Measurements from ENCODE around the gene ZBTB7C. TPM values are rescaled to one million over a fixed set of nuclear protein-coding genes. Genes with fewer than 3 reads are reported as not detected.

Gene ZBTB7C
- total RNA-seq, 1 experiment from 2014 or later = 0.84 TPM

DNA sequence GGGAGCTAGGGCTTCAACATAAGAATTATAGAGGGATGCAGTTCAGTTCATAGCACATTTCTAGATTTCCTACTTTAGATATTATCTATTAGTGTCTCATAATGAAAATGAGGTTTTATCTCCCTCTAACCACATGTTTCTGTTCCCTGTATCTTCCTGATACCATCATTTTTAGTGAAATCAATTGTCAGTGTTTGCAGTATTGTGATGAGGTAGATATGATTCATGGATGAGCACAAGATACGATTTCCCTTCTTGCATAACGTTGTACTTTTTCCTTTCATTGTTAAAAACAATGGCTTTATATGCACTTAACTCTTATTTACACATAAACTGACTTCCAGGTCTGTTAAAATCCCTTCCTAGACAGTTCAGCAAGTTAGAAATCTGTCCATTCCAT lies 211.4 kb downstream of the ZBTB7C start:
- in situ Hi-C loops (cut with HindIII; ENCODE audit: low pct_unique_long_range_greater_than_20kb, low sequenced_read_pairs) = no loop called here
- DNase-seq (ENCODE audit: low read depth) = no peak

DNA sequence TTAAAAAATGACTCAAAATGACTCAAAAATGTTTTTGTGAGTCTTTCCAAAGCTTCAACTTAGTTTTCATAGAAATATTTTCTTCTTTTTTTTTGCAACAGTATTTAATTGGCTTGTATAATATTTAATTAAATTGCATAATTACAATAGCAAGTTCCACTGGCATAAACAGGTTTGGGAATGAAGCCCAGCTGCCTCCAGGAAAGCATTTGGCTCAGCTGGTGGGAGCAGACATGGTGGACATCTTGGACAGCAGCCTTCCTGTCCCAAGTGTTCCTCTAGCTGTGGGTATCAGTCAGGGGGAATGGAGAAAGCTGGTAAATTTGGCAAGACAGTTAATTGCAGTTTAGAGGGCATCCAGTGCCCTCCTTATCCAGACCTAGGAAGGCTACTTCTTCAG lies 213.4 kb downstream of the ZBTB7C start:
- no peak for DNase-seq (ENCODE audit: low read depth)
- in situ Hi-C loops (cut with HindIII; ENCODE audit: low pct_unique_long_range_greater_than_20kb, low sequenced_read_pairs) = no loop called here

DNA sequence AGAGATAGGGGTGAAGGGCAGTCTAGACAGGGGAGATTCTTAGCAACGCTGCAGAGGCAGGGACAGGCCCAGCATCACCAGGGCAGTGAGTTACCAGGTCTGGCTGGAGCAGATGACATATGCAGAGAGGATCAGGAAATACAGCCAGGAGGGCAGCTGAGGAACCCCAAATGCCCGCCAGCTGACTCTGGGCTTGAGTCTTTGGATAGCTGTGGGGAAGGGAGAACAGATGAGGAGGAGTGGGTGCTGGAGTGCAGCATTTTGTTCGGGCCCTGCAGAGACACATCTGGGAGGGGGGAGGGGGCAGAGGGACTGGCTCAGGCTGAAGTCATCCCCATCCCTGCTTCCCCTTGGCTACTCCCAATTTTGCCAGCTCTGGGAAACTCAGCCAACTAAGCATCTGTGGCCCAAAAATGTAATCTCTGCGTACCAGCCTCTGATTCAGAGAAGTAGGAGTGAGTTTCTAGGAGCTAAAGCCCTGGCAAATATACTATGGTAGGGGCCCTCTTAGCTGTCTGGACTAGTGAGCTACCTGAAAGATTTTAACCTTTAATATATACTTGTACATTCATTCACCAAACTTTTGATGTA lies 214.5 kb downstream of the ZBTB7C start:
- in situ Hi-C loops (cut with HindIII; ENCODE audit: low pct_unique_long_range_greater_than_20kb, low sequenced_read_pairs) = no loop called here
- no peak for DNase-seq (ENCODE audit: low read depth)

DNA sequence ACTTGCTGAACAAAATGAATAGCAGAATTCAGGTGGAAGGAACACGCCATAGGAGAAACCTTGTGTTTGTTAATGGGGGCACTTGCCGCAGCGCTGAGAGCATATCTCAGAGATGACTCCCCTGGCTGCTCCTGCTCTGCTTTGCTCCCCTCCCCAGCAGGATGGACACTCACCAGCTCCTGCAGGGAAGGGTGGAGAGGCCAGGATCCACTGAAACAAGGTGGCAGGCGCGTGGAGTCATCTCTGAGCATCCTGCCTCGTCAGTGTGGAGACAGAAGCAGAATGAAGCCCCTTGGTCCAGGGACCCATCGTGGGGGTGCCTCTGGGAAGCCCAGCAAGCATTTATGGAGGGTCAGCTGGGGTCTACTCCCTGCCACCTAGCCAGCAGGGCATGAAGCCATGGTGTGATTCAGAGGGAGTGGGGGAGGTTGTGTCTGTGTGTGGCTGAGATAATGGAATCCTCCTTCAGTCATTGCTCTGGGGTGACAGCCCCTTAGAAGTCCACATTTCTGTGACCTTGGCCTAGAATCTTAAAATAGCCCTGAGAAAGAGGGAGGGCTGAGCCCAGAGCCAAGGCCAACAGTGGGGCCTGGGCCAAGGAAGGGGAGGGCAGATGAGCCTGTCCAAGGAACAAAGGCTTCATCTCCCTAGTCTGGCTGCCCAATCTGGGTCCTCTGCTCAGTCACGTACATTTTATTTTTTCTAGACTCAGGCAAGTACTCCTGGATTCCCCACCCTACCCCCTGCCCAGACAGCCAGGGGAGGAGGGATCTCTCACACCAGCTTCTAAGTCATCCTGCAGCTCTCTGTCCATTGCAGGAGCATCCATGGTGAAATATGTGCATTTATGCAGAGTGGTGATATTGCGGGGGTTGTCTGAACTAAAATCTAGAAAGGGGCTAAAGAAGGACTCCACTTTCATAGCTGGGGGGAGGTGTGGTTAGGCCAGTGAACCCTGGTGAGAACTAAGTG lies 215.4 kb downstream of the ZBTB7C start:
- in situ Hi-C loops (cut with HindIII; ENCODE audit: low pct_unique_long_range_greater_than_20kb, low sequenced_read_pairs) = no loop called here
- no peak for DNase-seq (ENCODE audit: low read depth)

DNA sequence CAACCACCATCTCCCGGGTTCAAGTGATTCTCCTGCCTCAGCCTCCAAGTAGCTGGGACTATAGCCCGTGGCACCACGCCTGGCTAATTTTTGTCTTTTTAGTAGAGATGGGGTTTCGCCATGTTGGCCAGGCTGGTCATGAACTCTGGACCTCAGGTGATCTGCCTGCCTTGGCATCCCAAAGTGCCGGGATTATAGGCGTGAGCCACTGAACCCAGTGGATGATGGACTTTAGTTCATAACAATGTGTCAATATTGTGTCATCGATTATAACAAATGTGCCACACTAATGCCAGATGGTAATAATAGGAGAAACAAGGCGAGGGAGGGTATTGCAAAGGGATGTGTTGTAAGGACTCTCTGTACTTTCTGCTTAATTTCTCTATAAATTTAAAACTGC lies 216.6 kb downstream of the ZBTB7C start:
- DNase-seq (ENCODE audit: low read depth) = no peak
- in situ Hi-C loops (cut with HindIII; ENCODE audit: low pct_unique_long_range_greater_than_20kb, low sequenced_read_pairs) = no loop called here

DNA sequence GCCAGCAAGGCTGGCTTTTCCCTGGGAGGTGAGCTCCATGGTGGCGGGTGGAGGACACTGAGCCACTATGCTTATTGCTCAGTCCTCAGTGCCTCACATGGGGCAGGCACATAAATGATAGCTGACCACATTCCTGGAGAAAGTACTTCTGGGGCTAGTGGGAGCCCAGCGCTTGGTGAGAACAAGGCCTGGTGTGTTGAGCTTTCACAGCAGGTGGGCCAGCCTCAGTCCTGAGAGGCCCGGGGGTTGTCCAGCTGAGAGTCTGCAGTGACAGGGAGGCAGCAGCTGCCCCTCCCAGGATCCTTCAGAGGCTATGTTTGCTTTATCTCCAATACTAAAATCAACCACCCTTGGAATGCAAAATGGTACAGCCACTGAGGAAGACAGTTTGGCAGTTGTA lies 217.7 kb downstream of the ZBTB7C start:
- in situ Hi-C loops (cut with HindIII; ENCODE audit: low pct_unique_long_range_greater_than_20kb, low sequenced_read_pairs) = no loop called here
- no peak for DNase-seq (ENCODE audit: low read depth)

DNA sequence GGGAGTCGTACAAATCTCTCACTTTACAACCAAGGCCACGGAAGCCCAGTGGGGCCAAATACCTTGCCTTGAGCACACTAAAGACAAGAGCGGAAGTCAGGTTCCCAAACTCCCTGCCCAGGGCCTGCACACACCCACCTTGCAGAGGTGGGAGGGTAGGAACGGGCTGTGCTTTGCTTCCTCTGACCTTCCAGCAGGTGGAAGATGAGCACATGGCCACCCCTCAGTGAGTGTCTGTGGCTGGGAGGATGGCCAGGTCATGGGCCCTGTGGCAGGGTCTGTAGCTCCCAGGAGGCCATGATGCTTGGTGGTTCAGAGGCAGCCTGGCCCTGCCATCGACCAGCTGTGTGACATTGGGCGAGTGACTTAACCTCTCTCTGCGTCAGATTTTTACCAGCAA lies 218.2 kb downstream of the ZBTB7C start:
- DNase-seq (ENCODE audit: low read depth) = no peak
- in situ Hi-C loops (cut with HindIII; ENCODE audit: low pct_unique_long_range_greater_than_20kb, low sequenced_read_pairs) = no loop called here

DNA sequence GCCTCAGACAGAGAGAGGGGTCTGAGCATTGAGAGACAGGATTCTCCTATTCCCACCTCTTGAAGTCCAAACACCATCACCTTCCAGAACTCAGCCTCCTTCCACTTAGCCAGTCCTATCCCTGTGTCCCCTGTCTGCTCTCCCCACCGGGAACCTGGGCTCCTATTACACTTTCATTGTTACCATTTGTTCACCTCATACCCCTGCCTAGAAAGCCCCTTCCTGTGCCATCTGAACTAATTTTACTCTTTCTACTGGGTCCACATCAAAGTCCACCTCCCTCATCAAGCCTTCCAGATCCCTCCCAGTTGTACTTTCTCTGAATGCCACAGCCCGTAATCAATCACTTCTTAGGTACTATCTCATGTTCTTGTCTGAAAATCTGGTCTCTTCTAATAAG lies 220.6 kb downstream of the ZBTB7C start:
- DNase-seq (ENCODE audit: low read depth) = no peak
- in situ Hi-C loops (cut with HindIII; ENCODE audit: low pct_unique_long_range_greater_than_20kb, low sequenced_read_pairs) = no loop called here

DNA sequence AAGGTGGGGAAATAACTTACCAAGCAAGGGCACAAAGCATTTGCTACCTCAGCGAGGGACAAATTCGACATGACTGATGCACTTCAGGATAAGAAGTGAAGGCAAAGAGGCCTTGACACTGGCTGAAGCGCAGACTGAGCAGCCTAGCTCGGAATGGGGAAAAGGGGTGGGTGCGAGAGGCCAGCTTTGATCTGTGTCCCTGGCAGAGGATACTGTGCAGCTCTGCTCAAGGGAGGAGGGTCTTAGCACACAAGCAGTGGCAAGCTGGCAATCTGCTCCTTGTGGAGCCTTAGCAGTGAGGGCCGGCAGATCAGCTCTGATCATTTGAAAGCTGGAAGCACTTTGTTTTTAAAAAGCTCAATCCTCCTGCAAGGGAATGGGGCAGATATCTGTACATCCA lies 222.3 kb downstream of the ZBTB7C start:
- DNase-seq (ENCODE audit: low read depth) = no peak
- in situ Hi-C loops (cut with HindIII; ENCODE audit: low pct_unique_long_range_greater_than_20kb, low sequenced_read_pairs) = no loop called here

DNA sequence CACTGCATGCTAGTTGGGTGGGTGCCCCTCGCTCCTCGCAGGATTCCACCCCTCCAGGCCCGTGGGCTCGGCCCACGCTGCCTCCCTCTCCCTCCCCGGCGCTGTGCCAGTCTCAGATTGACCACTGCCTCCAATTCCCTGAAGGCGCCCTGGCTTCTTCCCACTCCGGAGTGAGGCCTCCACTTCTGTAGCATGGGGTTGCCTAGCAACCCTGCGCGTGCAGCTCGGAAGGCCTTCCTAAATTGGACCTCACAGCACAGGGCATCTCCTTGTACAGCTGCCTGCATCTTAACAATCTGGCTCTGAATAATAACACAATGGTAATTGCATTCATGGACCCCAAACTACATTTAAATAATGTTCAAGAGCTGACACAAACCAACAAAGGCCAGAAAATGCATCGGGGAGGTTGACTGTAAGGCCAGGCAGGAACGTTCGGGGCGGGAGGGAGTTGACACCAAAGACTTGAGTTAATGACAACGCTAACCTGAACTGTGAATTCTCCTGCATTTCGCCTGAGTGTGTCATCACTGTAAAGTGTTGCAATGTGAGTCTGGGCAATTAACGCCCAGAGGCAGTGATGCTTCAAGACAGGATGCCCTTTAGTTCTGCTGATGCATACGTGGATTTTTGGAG lies 222.9 kb downstream of the ZBTB7C start:
- in situ Hi-C loops (cut with HindIII; ENCODE audit: low pct_unique_long_range_greater_than_20kb, low sequenced_read_pairs) = no loop called here
- no peak for DNase-seq (ENCODE audit: low read depth)

DNA sequence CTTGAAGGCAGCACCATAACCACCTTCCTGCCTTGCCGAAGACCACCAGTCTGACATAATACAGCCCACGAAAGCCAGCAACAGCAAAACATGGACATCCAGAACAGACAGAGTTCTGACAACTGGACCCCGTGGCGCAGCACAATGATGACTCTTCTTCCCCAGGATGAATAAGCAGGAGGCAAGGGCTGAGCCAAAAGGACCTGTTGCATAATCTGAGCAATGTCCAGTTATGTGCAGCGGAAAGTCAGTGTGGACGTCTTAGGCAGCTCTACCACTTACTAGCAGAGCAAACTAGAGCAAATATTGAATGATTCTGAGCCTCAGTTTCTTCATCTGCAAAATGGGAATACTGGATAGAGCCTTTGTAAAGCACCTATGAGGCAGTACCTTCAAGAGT lies 225.1 kb downstream of the ZBTB7C start:
- no peak for DNase-seq (ENCODE audit: low read depth)
- in situ Hi-C loops (cut with HindIII; ENCODE audit: low pct_unique_long_range_greater_than_20kb, low sequenced_read_pairs) = no loop called here

DNA sequence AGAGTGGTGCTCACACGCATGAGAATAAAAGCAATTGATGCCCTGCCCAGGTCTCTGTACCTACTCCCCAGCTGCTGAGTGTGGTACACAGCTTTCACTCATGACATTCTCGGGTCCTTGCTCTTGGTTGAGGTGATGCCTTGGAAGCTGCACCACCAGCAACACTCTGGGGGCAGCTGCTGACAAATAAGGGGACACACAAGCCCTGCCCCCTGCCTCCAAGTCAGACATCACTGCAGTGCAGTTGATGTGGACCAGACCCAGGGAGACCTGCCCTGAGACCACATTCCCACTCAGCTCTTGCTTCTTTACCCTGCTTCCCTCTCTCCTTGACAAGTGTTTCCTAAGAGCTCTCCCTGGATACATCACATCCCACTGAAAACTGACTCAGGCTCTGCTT lies 225.6 kb downstream of the ZBTB7C start:
- no peak for DNase-seq (ENCODE audit: low read depth)
- in situ Hi-C loops (cut with HindIII; ENCODE audit: low pct_unique_long_range_greater_than_20kb, low sequenced_read_pairs) = no loop called here

DNA sequence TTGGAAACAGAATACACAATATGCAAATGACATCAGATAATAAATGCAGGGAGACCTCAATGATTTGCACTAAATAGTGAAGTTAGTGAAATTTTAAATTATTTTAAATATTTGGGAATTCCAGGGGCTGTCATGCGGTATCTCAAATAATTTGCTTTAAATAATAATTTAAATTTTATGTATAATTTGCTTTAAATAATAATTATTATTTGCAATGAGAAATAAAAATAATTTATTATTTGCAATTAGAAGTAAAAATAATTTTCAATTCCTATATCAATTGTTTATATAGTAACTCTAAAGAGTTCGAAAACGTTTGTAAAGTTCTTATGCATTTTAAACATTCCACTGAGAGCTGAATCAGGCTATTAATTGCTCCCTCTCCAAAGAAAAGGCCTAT lies 226.4 kb downstream of the ZBTB7C start:
- DNase-seq (ENCODE audit: low read depth) = no peak
- in situ Hi-C loops (cut with HindIII; ENCODE audit: low pct_unique_long_range_greater_than_20kb, low sequenced_read_pairs) = no loop called here

DNA sequence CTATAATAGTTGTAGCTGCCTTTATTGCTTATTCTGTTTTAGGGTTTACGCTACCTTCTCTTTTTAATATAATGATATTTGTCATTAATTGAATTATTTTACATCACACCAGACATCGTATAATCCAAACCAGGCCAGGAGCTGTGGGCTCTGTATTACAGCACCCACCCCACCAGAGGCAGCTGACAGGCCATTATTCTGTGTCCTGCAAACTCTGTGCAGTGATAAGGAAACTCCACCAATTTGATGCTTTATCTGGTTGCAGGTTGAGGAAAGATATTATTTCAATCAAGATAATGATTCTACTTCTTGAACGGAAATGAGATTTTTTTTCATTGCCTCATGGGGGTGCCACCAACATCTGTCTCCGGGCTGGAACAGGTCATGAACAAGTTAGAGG lies 227.3 kb downstream of the ZBTB7C start:
- no peak for DNase-seq (ENCODE audit: low read depth)
- in situ Hi-C loops (cut with HindIII; ENCODE audit: low pct_unique_long_range_greater_than_20kb, low sequenced_read_pairs) = no loop called here

DNA sequence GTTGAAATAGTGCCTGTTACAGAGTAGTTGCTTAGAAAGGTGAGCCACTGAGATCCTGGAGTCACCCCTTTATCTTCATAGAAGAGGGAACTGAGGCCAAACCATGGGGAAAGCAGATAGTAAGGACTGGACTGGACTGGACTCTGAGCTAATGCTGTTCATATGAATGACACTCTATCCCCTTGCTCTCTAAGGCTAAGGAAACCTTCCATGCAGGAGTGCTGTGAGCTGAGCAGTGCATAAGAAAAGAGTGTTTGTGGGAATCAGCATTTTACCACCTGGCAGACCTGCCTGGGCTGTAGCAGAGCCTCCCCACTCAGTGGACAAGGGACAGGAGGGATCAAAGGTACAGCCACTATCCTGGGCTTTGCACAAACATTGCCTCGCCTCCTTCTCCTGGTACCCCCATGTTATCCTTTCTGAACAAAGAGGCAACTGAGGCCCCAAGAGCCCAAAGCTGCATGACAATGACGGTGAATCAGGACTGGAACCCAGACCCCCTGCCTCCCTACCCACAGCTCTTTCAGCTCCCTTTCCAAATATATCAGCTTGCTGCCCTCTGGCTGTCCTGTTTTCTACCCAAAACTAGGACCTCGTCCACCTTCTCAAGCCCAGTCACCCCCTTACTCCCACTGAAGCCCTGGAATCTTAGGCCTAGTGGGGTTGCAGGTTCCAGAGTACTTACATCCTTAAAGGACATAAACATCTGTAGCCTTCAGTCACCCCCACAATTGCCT lies 227.9 kb downstream of the ZBTB7C start:
- DNase-seq (ENCODE audit: low read depth) = no peak
- in situ Hi-C loops (cut with HindIII; ENCODE audit: low pct_unique_long_range_greater_than_20kb, low sequenced_read_pairs) = no loop called here

DNA sequence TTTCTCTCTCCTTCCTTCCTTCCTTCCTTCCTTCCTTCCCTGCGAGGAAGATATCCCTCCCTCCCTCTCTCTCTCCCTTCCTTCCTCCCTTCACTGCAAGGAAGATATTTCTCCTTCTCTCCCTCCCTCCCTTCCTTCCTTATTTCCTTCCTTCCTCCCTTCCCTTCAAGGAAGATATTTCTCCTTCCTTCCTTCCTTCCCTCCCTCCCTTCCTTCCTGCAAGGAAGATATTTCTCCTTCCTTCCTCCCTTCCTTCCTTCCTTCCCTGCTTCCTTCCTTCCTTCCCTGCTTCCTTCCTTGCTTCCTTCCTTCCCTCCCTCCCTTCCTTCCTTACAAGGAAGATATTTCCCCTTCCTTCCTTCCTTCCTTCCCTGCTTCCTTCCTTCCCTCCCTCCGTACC lies 229.5 kb downstream of the ZBTB7C start:
- in situ Hi-C loops (cut with HindIII; ENCODE audit: low pct_unique_long_range_greater_than_20kb, low sequenced_read_pairs) = no loop called here

DNA sequence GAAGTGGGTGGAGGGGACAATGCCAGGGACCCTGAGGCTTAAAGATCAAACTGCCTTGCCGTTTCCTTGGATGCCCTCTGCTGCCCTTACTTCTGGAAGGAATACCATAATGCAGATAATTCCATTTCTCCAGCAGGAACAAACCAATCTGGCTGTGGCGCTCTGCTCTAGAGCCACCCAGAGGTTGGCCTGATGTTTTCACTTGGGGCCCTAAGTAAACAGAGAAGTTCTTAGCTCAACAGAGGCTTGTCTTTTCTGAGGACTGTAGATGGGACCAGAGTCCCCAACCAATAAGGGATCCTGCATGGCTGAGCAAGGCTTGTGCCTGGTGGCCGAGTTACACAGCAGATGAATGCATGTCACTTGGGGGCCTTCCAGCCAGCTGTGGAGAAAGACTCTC lies 230.2 kb downstream of the ZBTB7C start:
- in situ Hi-C loops (cut with HindIII; ENCODE audit: low pct_unique_long_range_greater_than_20kb, low sequenced_read_pairs) = no loop called here
- DNase-seq (ENCODE audit: low read depth) = no peak

More for the DNA sequence above, 229.5 kb downstream of the ZBTB7C start:
- DNase-seq (ENCODE audit: low read depth) = no peak

DNA sequence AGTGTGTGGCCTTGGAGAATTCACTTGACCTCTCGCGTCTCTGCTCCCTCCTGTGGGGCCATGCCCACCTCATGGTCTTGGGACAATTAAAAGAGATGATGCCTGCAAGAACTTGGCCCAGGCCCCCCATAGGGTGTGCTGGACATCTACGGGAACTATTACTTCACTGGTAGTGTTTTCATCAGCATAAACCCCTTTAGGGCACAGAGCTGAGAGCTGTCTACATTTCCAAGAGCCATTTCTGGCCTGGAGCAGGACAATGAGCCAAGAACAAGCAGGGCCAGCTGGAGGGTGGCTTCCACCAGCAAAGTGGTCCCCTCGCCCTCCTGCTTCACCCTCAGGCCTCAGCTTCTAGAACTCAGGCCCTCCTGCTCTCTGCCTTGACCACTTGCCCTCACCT lies 232.3 kb downstream of the ZBTB7C start:
- in situ Hi-C loops (cut with HindIII; ENCODE audit: low pct_unique_long_range_greater_than_20kb, low sequenced_read_pairs) = no loop called here
- DNase-seq (ENCODE audit: low read depth) = no peak

DNA sequence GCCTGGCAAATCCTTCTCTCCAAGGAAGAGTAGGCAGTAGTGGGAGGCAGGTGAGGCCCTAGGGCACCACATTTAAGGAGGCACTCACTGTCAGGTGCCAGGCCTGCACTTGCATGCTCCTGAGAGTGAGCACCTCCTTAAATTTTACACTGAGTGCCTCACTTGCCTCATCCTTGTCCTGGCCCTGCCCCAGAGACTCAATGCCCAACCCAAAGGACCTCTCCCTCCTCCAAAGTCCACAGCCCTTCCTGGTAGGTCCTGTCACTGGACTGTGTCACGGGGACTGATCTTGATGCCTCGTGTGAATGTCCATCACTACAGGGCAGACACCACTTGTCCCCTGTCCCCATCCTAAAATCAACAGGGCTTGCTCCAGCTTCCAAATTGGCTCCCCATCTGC lies 235.6 kb downstream of the ZBTB7C start:
- in situ Hi-C loops (cut with HindIII; ENCODE audit: low pct_unique_long_range_greater_than_20kb, low sequenced_read_pairs) = no loop called here
- DNase-seq (ENCODE audit: low read depth) = no peak
